ENCODE data around the gene MMP11. TPM values are rescaled to one million over a fixed set of nuclear protein-coding genes. Genes with fewer than 3 reads are reported as not detected.

The MMP11 gene
- total and polyA plus RNA-seq, 2 of the 4 experiments (the other 2 are of a cell fraction) = 2.2 to 6.0 TPM

GRCh38 chr22:23762842-23763578 is 9.6 kb upstream of the MMP11 start, which contains the start of gene C22orf15:
TSS of gene C22orf15 (plus strand) at chr22:23762990. CDS start at chr22:23763307, 317 bp downstream.
- no peaks in the 10 kb centered on the region for H3K79me1 ChIP-seq (ENCODE audit: low read depth in 1 of 2, low read length in 2 of 2)
- H3K4ac ChIP-seq (ENCODE audit: low read depth, low read length) = peak within 1 kb of the TSS; percentile 79
- peak within 1 kb of the TSS; percentile 17; the same call in 1 of the 2 replicates for H3K56ac ChIP-seq (ENCODE audit: extremely low read depth, insufficient read depth, low read length)
- no peaks in the 10 kb centered on the region for H3K9me3 ChIP-seq (ENCODE audit: control insufficient read depth, insufficient read depth, low read length)
- peak within 1 kb of the TSS; percentile 89 to 96 for H4K8ac ChIP-seq (ENCODE audit: low read depth in 2 of 2, low read length in 2 of 2)
- H3K27me3 ChIP-seq (ENCODE audit: control insufficient read depth, insufficient read depth, low read length) = no peaks in the 10 kb centered on the region
- H2AFZ ChIP-seq (replicated peaks; ENCODE audit: low read length, poor library complexity) = peak within 1 kb of the TSS; percentile 83
- H3K27ac ChIP-seq (ENCODE audit: insufficient read depth, low read length) = no peak within 1 kb of the TSS; the same call in 1 of the 2 replicates
- in situ Hi-C loops (cut with MboI; ENCODE audit: low sequenced_read_pairs) (no loop called here), dilution Hi-C loops (cut with HindIII; ENCODE audit: low sequenced_read_pairs, unreplicated experiment) (no loop called here), intact Hi-C loops (cut with micrococcal nuclease) (no loop called here)
- TF ChIP-seq CTCF (conservative IDR thresholded peaks at IDR 0.05; ENCODE audit: low read depth, low read length) (no peak), ELK1 (IDR thresholded peaks at IDR 0.05; ENCODE audit: borderline replicate concordance, low read depth, low read length) (no peak), RAD21 (IDR thresholded peaks at IDR 0.05; ENCODE audit: low read length) (no peak), CEBPB (IDR thresholded peaks at IDR 0.05; ENCODE audit: low read depth, low read length) (no peak), NFE2L2 (IDR thresholded peaks at IDR 0.05; ENCODE audit: low read depth, low read length) (no peak), RCOR1 (IDR thresholded peaks at IDR 0.05; ENCODE audit: insufficient replicate concordance, low read length) (no peak), FOS (IDR thresholded peaks at IDR 0.05; ENCODE audit: low read depth, low read length) (no peak), MAZ (IDR thresholded peaks at IDR 0.05; ENCODE audit: borderline replicate concordance, low read depth, low read length) (no peak), CHD1 (IDR thresholded peaks at IDR 0.05; ENCODE audit: low read depth, low read length) (no peak)
- peak within 1 kb of the TSS; percentile 53; the same call in 2 of the 3 replicates for H2BK15ac ChIP-seq (ENCODE audit: low read depth, low read length)
- H3K9ac ChIP-seq (ENCODE audit: low read depth, low read length) = no peak within 1 kb of the TSS
- peak within 1 kb of the TSS; percentile 89 for H4K5ac ChIP-seq (ENCODE audit: low read depth, low read length)
- peak within 1 kb of the TSS; percentile 53 for H3K14ac ChIP-seq (replicated peaks; ENCODE audit: low read depth, low read length)
- peak within 1 kb of the TSS; percentile 1 for H2AK9ac ChIP-seq (replicated peaks; ENCODE audit: low read depth, low read length, poor library complexity)
- BruUV-seq (replicated peaks) = no TSS peak
- CTCF ChIA-PET = no interaction called here
- POLR2A ChIA-PET (ENCODE audit: unreplicated experiment) = no interaction called here
- H3K4me3 ChIP-seq (ENCODE audit: insufficient read depth, low read depth, low read length) = no peak within 1 kb of the TSS
- peak within 1 kb of the TSS; percentile 57 for H4K91ac ChIP-seq (ENCODE audit: insufficient read depth, low read depth, low read length)
- H2BK20ac ChIP-seq (ENCODE audit: low read depth, low read length) = 0 out of 2 replicates have a peak within 1 kb of the TSS, but pooled peaks have one; percentile 26
- H3K23ac ChIP-seq (ENCODE audit: low read depth, low read length) = peak within 1 kb of the TSS; percentile 29; the same call in 1 of the 2 replicates
- no peaks in the 10 kb centered on the region for H4K20me1 ChIP-seq (ENCODE audit: insufficient read depth, low read length)
- 62% methylated on average over 4 of the region's 23 CpGs; no CpG with 5 or more reads in 1 of the 2 experiments for WGBS, 2 experiments (ENCODE audit: extremely low coverage in 2 of 2, insufficient read length in 1 of 2)
- H2BK5ac ChIP-seq (ENCODE audit: low read depth, low read length, poor library complexity, severe bottlenecking) = peak within 1 kb of the TSS; percentile 35
- no peaks in the 10 kb centered on the region for H3K36me3 ChIP-seq (ENCODE audit: control insufficient read depth, insufficient read depth, low read length)
- peak within 1 kb of the TSS; percentile 90 for H2AK5ac ChIP-seq (ENCODE audit: low read depth, low read length)
- peaks cover 8% of the 10 kb centered on the region for H3K4me1 ChIP-seq (ENCODE audit: control insufficient read depth, insufficient read depth, low read length)
- H3K4me2 ChIP-seq (ENCODE audit: low read depth, low read length) = peak within 1 kb of the TSS; percentile 59
- H2BK120ac ChIP-seq (ENCODE audit: low read depth, low read length) = peak within 1 kb of the TSS; percentile 80
- H3K18ac ChIP-seq (ENCODE audit: low read depth, low read length) = peak within 1 kb of the TSS; percentile 78; the same call in 1 of the 2 replicates
- DNase-seq (peak; percentile 29), ATAC-seq (ENCODE audit: low read depth) (peak; percentile 88)
- 0 out of 2 replicates have a peak, but pooled peaks cover 7% of the 10 kb centered on the region for H3K9me1 ChIP-seq (ENCODE audit: insufficient read depth, low read length)

All from IMR-90 (cell line).